CD4-positive, alpha-beta T cell treated with Interleukin-17A for 4 hours (primary cell): ENCODE measurements around the gene OIT3.
"Not testable (repeated sequence)": the region's sequence is repeated elsewhere in the genome, so short reads cannot be mapped to it uniquely, and the experiment has no call there.

Experiments used
- DNase-seq: peaks from one replicate; pipeline ENCODE4 v3.0.0-alpha.2; 2020; ENCODE audit warnings: mixed read lengths

Gene OIT3

DNA sequence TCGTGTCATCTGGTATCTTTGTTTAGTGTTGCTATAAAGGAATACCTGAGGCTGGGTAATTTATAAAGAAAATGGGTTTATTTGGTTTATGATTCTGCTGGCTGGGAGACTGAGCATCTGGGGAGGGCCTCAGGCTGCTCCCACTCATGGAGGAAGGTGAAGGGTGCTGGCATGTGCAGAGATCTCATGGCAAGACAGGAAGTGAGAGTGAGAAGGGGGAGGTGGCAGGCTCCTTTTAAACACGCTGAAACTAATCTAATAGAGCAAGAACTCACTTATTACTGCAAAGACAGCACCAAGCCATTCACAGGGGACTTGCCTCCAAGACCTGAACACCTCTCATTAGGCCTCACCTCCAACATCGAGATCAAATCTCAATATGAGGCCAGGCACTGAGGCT is 11.3 kb downstream of the OIT3 start:
- no peak for DNase-seq

DNA sequence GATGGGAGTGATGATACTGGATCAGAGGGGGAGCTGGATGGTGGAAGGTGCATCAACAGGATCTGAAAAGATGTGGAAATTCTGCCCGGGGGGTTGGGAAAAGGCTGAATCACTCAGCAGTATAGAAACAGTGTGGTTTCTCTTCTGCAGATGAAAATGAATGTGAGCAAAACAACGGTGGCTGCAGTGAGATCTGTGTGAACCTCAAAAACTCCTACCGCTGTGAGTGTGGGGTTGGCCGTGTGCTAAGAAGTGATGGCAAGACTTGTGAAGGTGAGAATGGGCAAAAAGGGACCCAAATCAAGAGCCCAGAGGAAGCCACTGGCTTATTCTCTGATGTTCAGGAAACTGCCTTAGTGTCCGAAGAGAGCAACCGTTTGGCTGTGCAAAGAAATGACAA is 12.9 kb downstream of the OIT3 start:
- DNase-seq: no peak

GRCh38 chr10:72910705-72911104 is 17.2 kb downstream of the OIT3 start:
- DNase-seq: no peak

- no peak for DNase-seq
These were observed 18.2 kb downstream of the OIT3 start for GRCh38 chr10:72911758-72912157.

GRCh38 chr10:72912736-72913135 is 19.2 kb downstream of the OIT3 start:
- no peak for DNase-seq

DNA sequence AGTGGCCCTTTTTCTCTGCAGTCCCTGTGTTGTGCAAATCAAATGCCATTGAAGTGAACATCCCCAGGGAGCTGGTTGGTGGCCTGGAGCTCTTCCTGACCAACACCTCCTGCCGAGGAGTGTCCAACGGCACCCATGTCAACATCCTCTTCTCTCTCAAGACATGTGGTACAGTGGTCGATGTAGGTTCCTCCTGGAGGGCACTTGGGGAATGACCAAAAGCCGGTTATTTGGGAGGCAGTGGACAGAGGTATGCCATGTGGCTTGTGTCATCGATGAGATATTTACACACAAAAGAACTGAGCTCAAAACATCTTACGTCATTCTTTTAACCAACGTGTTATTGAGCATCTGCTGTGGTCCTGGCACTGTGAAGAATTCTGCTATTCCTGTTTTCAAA is 19.7 kb downstream of the OIT3 start:
- DNase-seq: no peak

DNA sequence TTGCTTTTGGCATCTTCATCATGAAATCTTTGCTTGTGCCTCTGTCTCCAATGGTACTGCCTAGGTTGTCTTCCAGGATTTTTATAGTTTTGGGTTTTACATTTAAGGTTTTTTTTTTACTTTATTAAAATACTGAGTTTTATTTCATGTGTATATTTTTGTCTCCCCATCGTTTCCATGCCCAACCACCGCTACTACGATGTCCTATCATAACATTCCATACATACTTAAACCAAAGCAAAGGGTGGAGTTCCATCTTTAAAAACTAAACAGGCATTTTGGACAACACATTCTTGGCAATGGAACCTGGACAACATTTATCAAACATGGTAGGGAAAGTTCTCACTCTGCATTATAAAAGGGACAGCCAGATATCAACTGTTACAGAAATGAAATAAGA is 23.7 kb downstream of the OIT3 start:
- not testable (repeated sequence) for DNase-seq

GRCh38 chr10:72917803-72918332 is 24.3 kb downstream of the OIT3 start:
- DNase-seq: not testable (repeated sequence)

GRCh38 chr10:72918352-72918751 is 24.8 kb downstream of the OIT3 start:
- DNase-seq: no peak

DNA sequence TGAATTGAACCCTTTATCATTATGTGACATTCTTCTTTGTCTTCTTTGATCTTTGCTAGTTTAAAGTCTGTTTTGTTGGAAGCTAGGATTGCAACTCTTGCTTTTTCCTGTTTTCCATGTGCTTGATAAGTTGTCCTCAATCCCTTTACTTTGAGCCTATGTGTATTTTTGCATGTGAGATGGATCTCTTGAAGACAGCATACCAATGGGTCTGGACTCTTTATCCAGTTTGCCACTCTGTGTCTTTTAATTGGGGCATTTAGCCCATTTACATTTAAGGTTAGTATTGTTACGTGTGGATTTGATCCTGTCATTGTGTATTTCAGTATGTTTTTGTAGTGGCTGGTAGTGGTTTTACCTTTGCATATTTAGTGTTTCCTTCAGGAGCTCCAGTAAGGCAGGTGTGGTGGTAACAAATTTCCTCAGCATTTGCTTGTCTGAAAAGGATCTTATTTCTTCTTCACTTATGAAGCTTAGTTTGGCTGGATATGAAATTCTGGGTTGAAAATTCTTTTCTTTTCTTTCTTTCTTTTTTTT is 27.7 kb downstream of the OIT3 start:
- DNase-seq: not testable (repeated sequence)

GRCh38 chr10:72924351-72924750 is 30.8 kb downstream of the OIT3 start:
- no peak for DNase-seq

GRCh38 chr10:72925951-72926465 is 32.5 kb downstream of the OIT3 start:
- DNase-seq: no peak

GRCh38 chr10:72927485-72927884 is 33.9 kb downstream of the OIT3 start:
- no peak for DNase-seq

- DNase-seq: no peak
These were observed 35.3 kb downstream of the OIT3 start for GRCh38 chr10:72928798-72929197.

- no peak for DNase-seq
These were observed 36.7 kb downstream of the OIT3 start for GRCh38 chr10:72930276-72930675.

- DNase-seq: no peak
These were observed 38.9 kb downstream of the OIT3 start for GRCh38 chr10:72932259-72933015.

GRCh38 chr10:72935361-72935760 is 41.8 kb downstream of the OIT3 start:
- no peak for DNase-seq

GRCh38 chr10:72943498-72944234 is 50.1 kb downstream of the OIT3 start:
- DNase-seq: no peak

DNA sequence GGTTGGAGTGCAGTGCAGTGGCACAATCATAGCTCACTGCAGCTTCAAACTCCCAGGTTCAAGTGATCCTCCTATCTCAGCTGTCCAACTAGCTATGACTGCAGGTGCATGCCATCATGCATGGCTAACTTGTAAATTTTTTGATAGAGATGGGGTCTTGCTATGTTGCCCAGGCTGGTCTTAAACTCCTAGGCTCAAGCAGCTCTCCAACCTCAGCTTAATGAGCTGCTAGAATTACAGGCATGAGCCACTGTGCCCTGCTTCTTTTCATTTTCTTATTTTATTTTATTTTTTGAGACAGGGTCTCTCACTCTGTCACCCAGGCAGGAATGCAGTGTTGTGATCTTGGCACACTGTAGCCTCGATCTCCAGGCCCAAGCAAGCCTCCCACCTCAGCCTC is 53.4 kb downstream of the OIT3 start:
- no peak for DNase-seq

DNA sequence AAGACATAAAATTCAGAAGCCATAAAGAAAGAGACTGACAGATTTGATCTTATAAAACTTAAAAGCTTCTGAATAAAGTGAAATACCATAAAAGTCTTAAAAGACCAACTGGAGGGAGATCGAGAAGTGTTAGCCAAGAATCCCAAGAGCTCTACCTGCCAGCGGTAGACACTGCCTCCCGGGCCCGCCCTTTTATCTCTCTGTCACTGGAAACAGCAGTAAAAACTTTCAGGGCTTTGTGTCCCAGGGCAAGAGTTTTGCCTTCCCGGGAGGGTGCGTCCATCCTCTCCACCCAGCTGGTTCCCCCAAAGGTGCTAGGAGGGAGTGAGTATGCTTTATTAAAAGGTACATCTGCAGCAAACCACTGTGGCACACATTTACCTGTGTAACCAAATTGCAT is 55.2 kb downstream of the OIT3 start:
- DNase-seq: no peak

GRCh38 chr10:72951760-72952159 is 58.2 kb downstream of the OIT3 start:
- DNase-seq: no peak

- DNase-seq: no peak
These were observed 58.6 kb downstream of the OIT3 start for GRCh38 chr10:72952189-72952588.

- no peak for DNase-seq
These were observed 59.2 kb downstream of the OIT3 start for GRCh38 chr10:72952642-72953158.
